Retinal pigment epithelial cell (primary cell): ENCODE results near the gene AARS1.
"Not testable (repeated sequence)": the region's sequence is repeated elsewhere in the genome, so short reads cannot be mapped to it uniquely, and the experiment has no call there.

Experiments used
- DNase-seq: peaks from one replicate; pipeline ENCODE4 v3.0.0-alpha.2; 2010; ENCODE audit warnings: low read depth
- H3K4me3 ChIP-seq: 2 replicates; pipeline ENCODE4 v1.5.1; 2011; ENCODE audit warnings: mild to moderate bottlenecking, low read length, control low read depth, moderate library complexity

The AARS1 gene

GRCh38 chr16:70223971-70224513, 65.3 kb downstream of the AARS1 start:
- not testable (repeated sequence) for H3K4me3 ChIP-seq, DNase-seq

GRCh38 chr16:70223216-70223615, 66.1 kb downstream of the AARS1 start:
- DNase-seq = not testable (repeated sequence)

GRCh38 chr16:70222574-70222973, 66.7 kb downstream of the AARS1 start:
- H3K4me3 ChIP-seq, DNase-seq: not testable (repeated sequence)

More at GRCh38 chr16:70223216-70223615, 66.1 kb downstream of the AARS1 start:
- not testable (repeated sequence) for H3K4me3 ChIP-seq

- H3K4me3 ChIP-seq, DNase-seq: not testable (repeated sequence)
Measured at GRCh38 chr16:70218586-70218985, 70.7 kb downstream of the AARS1 start.

- DNase-seq, H3K4me3 ChIP-seq: not testable (repeated sequence)
Measured at GRCh38 chr16:70206382-70206781, 82.9 kb downstream of the AARS1 start.

- DNase-seq, H3K4me3 ChIP-seq: not testable (repeated sequence)
Measured at GRCh38 chr16:70204668-70205405, 84.5 kb downstream of the AARS1 start.

GRCh38 chr16:70204010-70204409, 85.3 kb downstream of the AARS1 start:
- DNase-seq, H3K4me3 ChIP-seq: not testable (repeated sequence)

- DNase-seq = not testable (repeated sequence)
Measured at GRCh38 chr16:70203508-70203907, 85.8 kb downstream of the AARS1 start.

More at GRCh38 chr16:70203508-70203907, 85.8 kb downstream of the AARS1 start:
- not testable (repeated sequence) for H3K4me3 ChIP-seq
